Endodermal cell (in vitro differentiated cells): ENCODE measurements around the gene MN1. TPM values are rescaled to one million over a fixed set of nuclear protein-coding genes. Genes with fewer than 3 reads are reported as not detected.
A peak's percentile ranks its signal among the peaks of the same experiment; 100 is the strongest.

Source experiments
- DNase-seq: peaks from one replicate; pipeline ENCODE4 v3.0.0-alpha.2; 2017
- H3K27ac ChIP-seq: 2 replicates; pipeline ENCODE4 v1.5.1; 2013; ENCODE audit warnings: mild to moderate bottlenecking, low read depth, low read length, moderate library complexity
- H3K27me3 ChIP-seq: 2 replicates; pipeline ENCODE4 v1.6.1; 2013; ENCODE audit warnings: mild to moderate bottlenecking, low read length, moderate library complexity; ENCODE audit not compliant: insufficient read depth, control insufficient read depth, poor library complexity, severe bottlenecking
- H3K36me3 ChIP-seq: 2 replicates; pipeline ENCODE4 v1.7.0; 2013; ENCODE audit warnings: mild to moderate bottlenecking, low read length, moderate library complexity; ENCODE audit not compliant: control insufficient read depth, insufficient read depth
- H3K4me1 ChIP-seq: one replicate; pipeline ENCODE4 v1.7.0; 2013; ENCODE audit warnings: low read length; ENCODE audit not compliant: control insufficient read depth, insufficient read depth
- H3K4me3 ChIP-seq: 2 replicates; pipeline ENCODE4 v1.5.1; 2013; ENCODE audit warnings: mild to moderate bottlenecking, low read length, moderate library complexity
- H3K9ac ChIP-seq: 2 replicates; pipeline ENCODE4 v1.6.1; 2013; ENCODE audit warnings: mild to moderate bottlenecking, low read length, moderate library complexity; ENCODE audit not compliant: poor library complexity, severe bottlenecking; ENCODE audit errors: extremely low read depth
- H3K9me3 ChIP-seq: 2 replicates; pipeline ENCODE4 v1.6.1; 2013; ENCODE audit warnings: mild to moderate bottlenecking, low read length, moderate library complexity; ENCODE audit not compliant: control insufficient read depth
- H3K27ac Mint-ChIP-seq: 2 replicates; pipeline ENCODE4 v1.8.0; 2020; ENCODE audit warnings: mixed read lengths
- H3K27me3 Mint-ChIP-seq: 2 replicates; pipeline ENCODE4 v1.8.0; 2021; ENCODE audit warnings: mild to moderate bottlenecking, mixed read lengths; ENCODE audit not compliant: insufficient read depth
- H3K36me3 Mint-ChIP-seq: 2 replicates; pipeline ENCODE4 v1.8.0; 2020; ENCODE audit warnings: low read depth, mixed read lengths
- H3K4me1 Mint-ChIP-seq: 2 replicates; pipeline ENCODE4 v1.8.0; 2020; ENCODE audit warnings: mixed read lengths
- H3K4me3 Mint-ChIP-seq: 2 replicates; pipeline ENCODE4 v1.8.0; 2020; ENCODE audit warnings: mild to moderate bottlenecking, moderate library complexity, mixed read lengths
- H3K9me3 Mint-ChIP-seq: 2 replicates; pipeline ENCODE4 v1.8.0; 2020; ENCODE audit warnings: mild to moderate bottlenecking, mixed read lengths
- WGBS, 2 experiments: methylation state at CpG; one replicate each; pipeline versions ENCODE4 v1.1.5 to v1.1.7; 2013; ENCODE audit warnings: missing lambda C conversion rate in 2 of 2, mixed read lengths in 1 of 2; ENCODE audit not compliant: insufficient coverage in 1 of 2, insufficient read length in 1 of 2; 5-methylcytosine and 5-hydroxymethylcytosine counted together
- total RNA-seq, 2 donors: library from RNA; stranded (reverse); fragmentation: NEBNext Ultra II Directional in 1 of 2; extraction: Animal tissue kit (Norgen Biotek cat#: 25700) in 1 of 2; gene quantifications; 2 replicates in 1 of 2; 3 replicates in 1 of 2; pipeline ENCODE4 v1.2.1, GENCODE V29; 2021
- TF ChIP-seq, protein P1 (sequence below): fragments of 200-600 bp; sonication (generic); conservative IDR thresholded peaks from 2 replicates; pipeline ENCODE4 v1.5.0; 2021; ENCODE audit warnings: antibody characterized with exemption, mild to moderate bottlenecking

Gene MN1
- total RNA-seq, 2 donors from 2014 or later: 4.4 to 17.8 TPM

DNA sequence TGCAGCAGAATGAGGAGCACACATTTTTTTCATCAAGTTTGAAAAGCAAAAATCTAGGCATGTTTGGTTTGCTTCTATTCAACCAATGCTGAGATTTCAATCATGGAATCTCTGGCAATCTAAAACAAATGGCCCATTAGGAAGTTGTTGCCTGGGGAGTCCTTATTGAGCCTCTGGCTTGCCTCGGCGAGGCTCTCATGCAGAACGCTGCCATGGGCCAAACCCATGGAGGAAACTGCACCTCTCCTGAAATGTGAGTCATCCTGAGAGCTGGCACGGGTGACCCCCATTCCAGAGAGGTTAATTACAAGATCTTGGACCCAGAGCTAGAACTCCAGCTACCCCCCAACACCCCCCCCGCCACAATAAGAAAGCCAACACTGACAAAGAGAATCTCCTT lies 80.7 kb downstream of the MN1 start:
- H3K9ac ChIP-seq: no peak overlapping the region
- TF ChIP-seq, protein P1, sequence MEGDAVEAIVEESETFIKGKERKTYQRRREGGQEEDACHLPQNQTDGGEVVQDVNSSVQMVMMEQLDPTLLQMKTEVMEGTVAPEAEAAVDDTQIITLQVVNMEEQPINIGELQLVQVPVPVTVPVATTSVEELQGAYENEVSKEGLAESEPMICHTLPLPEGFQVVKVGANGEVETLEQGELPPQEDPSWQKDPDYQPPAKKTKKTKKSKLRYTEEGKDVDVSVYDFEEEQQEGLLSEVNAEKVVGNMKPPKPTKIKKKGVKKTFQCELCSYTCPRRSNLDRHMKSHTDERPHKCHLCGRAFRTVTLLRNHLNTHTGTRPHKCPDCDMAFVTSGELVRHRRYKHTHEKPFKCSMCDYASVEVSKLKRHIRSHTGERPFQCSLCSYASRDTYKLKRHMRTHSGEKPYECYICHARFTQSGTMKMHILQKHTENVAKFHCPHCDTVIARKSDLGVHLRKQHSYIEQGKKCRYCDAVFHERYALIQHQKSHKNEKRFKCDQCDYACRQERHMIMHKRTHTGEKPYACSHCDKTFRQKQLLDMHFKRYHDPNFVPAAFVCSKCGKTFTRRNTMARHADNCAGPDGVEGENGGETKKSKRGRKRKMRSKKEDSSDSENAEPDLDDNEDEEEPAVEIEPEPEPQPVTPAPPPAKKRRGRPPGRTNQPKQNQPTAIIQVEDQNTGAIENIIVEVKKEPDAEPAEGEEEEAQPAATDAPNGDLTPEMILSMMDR: no peak
- H3K9me3 ChIP-seq: peaks cover 13% of the 10 kb centered on the region
- Mint-ChIP-seq H3K9me3 (peaks cover 14% of the 10 kb centered on the region), H3K27ac (no peak overlapping the region), H3K4me3 (no peak overlapping the region), H3K36me3 (peaks cover 2% of the 10 kb centered on the region), H3K4me1 (peaks cover 16% of the 10 kb centered on the region), H3K27me3 (no peaks in the 10 kb centered on the region)
- WGBS, 2 experiments: 84 to 100% methylated on average over 3 to 4 of the region's 5 CpGs
- no peak overlapping the region for H3K27ac ChIP-seq
- H3K36me3 ChIP-seq: no peaks in the 10 kb centered on the region
- no peaks in the 10 kb centered on the region for H3K27me3 ChIP-seq
- H3K4me3 ChIP-seq: no peak overlapping the region
- no peak for DNase-seq
- H3K4me1 ChIP-seq: no peaks in the 10 kb centered on the region

DNA sequence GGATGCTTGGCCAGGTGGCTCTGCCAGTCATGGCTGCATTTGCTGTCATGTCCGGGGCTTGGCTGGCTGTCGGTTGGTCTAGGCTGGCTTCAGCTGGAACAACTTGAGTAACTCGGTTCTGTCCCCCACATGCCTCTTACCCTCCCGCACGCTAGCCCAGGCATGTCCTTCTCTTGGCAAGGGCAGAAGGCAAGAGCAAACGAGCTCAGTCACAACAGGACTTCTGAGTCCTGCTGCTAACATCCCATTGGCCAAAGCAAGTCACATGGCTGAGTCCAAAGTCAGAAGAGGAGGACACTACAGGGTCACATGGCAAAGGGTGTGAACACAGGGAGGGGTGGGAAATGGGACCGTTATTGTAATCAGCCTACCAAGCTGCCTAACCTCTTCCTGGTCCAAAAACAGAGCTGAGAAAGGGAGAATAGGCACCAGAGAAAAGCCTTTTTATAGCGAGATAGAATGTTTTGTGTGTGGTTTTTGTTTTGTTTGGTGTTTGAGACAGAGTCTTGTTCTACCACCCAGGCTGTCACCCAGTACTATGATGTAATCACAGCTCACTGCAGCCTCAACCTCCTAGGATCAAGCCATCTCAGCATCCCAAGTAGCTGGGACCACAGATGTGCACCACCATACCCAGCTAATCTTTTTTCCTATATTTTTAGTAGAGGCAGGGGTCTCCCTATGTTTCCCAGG lies 81.9 kb downstream of the MN1 start:
- Histone ChIP-seq H3K4me3 (no peak overlapping the region), H3K9ac (no peak overlapping the region), H3K9me3 (peaks cover 14% of the 10 kb centered on the region), H3K4me1 (no peaks in the 10 kb centered on the region), H3K27ac (no peak overlapping the region), H3K36me3 (no peaks in the 10 kb centered on the region), H3K27me3 (no peaks in the 10 kb centered on the region)
- H3K4me1 Mint-ChIP-seq: peaks cover 16% of the 10 kb centered on the region
- peaks cover 2% of the 10 kb centered on the region for H3K36me3 Mint-ChIP-seq
- 65 to 73% methylated on average over 4 to 8 of the region's 8 CpGs for WGBS, 2 experiments
- H3K9me3 Mint-ChIP-seq: peaks cover 14% of the 10 kb centered on the region
- H3K27me3 Mint-ChIP-seq: no peaks in the 10 kb centered on the region
- H3K27ac Mint-ChIP-seq: no peak overlapping the region
- H3K4me3 Mint-ChIP-seq: no peak overlapping the region
- TF ChIP-seq, protein P1: no peak
- DNase-seq: peak; percentile 76

DNA sequence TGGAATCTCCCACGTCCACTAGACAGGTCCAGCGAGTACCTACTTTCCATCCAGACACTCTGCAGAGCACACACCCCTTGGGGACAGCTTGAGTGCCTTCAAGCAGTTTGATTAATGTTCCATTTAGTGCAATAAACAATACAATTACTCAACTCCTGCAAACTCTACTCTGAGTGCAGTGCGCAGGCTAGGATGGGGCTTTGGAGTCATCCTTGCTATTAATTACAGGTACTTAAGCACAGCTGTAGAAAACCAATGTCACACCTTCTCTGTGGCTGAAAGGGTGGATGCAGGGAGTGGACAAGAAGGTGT lies 82.6 kb downstream of the MN1 start:
- Mint-ChIP-seq H3K27me3 (no peaks in the 10 kb centered on the region), H3K36me3 (peaks cover 2% of the 10 kb centered on the region), H3K27ac (no peak overlapping the region), H3K4me3 (no peak overlapping the region), H3K9me3 (peaks cover 8% of the 10 kb centered on the region), H3K4me1 (peaks cover 19% of the 10 kb centered on the region)
- 60 to 93% methylated on average over 1 to 3 of the region's 3 CpGs for WGBS, 2 experiments
- Histone ChIP-seq H3K27ac (no peak overlapping the region), H3K4me3 (no peak overlapping the region), H3K4me1 (no peaks in the 10 kb centered on the region), H3K9me3 (peaks cover 12% of the 10 kb centered on the region), H3K9ac (no peak overlapping the region), H3K36me3 (no peaks in the 10 kb centered on the region), H3K27me3 (no peaks in the 10 kb centered on the region)
- no peak for DNase-seq
- TF ChIP-seq, protein P1: no peak
